Thyroid gland (tissue), 4 donors: Measurements from ENCODE around the gene EXOC3. TPM values are rescaled to one million over a fixed set of nuclear protein-coding genes. Genes with fewer than 3 reads are reported as not detected.

Experiments
- DNase-seq, 2 donors: peaks; one replicate each; pipeline ENCODE4 v3.0.0-alpha.2; 2019
- H3K27ac ChIP-seq, 3 donors: fragments of 200-600 bp; sonication (generic); 1 replicate in 2 of 3; 2 replicates in 1 of 3; pipeline ENCODE4 v1.5.1; 2016 to 2019; ENCODE audit warnings: mild to moderate bottlenecking in 1 of 3, moderate library complexity in 1 of 3
- H3K27me3 ChIP-seq: fragments of 200-600 bp; sonication (generic); one replicate; pipeline ENCODE4 v1.5.1; 2019
- H3K36me3 ChIP-seq, 2 donors: fragments of 200-600 bp; sonication (generic); one replicate each; pipeline ENCODE4 v1.5.1; 2016 to 2019
- H3K4me1 ChIP-seq, 2 donors: fragments of 200-600 bp; sonication (generic); one replicate each; pipeline ENCODE4 v1.5.1; 2017 to 2019
- H3K4me3 ChIP-seq, 3 donors: fragments of 200-600 bp; sonication (generic); replicated peaks in 1 of 3; 1 replicate in 2 of 3; 2 replicates in 1 of 3; pipeline ENCODE4 v1.5.1; 2016; ENCODE audit warnings: mild to moderate bottlenecking in 1 of 3
- H3K9me3 ChIP-seq: fragments of 200-600 bp; sonication (generic); one replicate; pipeline ENCODE4 v1.5.1; 2017
- POLR2A ChIP-seq, 2 donors: fragments of 450-650 bp; IDR thresholded peaks; one replicate each; pipeline ENCODE4 v1.6.1; 2017; ENCODE audit warnings: antibody characterized with exemption in 2 of 2, mild to moderate bottlenecking in 2 of 2, moderate library complexity in 1 of 2
- WGBS, 2 donors: methylation state at CpG; one replicate each; pipeline ENCODE4 v1.1.5; 2017; 5-methylcytosine and 5-hydroxymethylcytosine counted together
- intact Hi-C: fragments of 100-400 bp; cut with DNase I; formaldehyde crosslinking; loops from one replicate; pipeline ENCODE4 v1.15.1; 2023
- total RNA-seq, 4 donors: library from RNA; depleted of rRNA; stranded (reverse); fragments of >200 nt; gene quantifications; one replicate each; pipeline ENCODE4 v1.2.3, GENCODE V29; 2016
- TF ChIP-seq, protein P1 (sequence below), 6 experiments: fragments of 200-600 bp in 3 of 6; fragments of 450-650 bp in 3 of 6; sonication (generic) in 3 of 6; IDR thresholded peaks; one replicate each; pipeline ENCODE4 v1.5.1; 2016 to 2019; ENCODE audit warnings: antibody characterized with exemption in 6 of 6, mild to moderate bottlenecking in 2 of 6, inconsistent platforms in 1 of 6, moderate library complexity in 1 of 6

Gene EXOC3
- total RNA-seq, 4 donors from 2014 or later, result 39.7 to 49.6 (median 45.0) TPM

DNA sequence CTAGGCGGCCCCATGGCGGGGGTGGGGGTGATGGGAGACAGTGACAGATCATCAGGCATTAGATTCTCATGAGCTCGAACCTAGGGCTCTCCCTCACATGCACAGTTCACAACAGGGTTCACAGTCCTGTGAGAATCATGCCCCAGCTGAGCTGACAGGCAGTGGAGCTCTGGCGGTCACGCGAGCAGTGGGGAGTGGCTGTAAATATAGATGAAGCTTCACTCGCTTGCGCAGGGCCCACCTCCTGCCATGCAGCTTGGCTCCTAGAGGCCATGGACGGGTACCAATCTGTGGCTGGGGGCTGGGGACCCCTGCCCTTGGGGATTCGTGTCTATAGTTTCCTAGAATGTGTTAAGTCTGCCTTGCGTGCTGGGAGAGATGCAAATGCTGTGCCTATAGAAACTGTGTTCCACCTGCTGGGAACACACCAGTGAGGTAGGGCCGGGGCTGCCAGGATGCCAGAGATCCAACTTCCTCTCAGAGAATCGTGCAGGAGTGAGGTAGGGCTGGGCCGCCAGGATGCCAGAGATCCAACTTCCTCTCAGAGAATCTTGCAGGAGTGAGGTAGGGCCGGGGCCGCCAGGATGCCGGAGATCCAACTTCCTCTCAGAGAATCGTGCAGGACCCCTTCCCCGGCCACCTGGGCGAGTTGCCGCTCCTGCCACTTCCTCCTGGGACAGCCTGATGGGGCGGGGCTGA lies 14.1 kb upstream of the EXOC3 start:
- intact Hi-C loops, result no loop called here

DNA sequence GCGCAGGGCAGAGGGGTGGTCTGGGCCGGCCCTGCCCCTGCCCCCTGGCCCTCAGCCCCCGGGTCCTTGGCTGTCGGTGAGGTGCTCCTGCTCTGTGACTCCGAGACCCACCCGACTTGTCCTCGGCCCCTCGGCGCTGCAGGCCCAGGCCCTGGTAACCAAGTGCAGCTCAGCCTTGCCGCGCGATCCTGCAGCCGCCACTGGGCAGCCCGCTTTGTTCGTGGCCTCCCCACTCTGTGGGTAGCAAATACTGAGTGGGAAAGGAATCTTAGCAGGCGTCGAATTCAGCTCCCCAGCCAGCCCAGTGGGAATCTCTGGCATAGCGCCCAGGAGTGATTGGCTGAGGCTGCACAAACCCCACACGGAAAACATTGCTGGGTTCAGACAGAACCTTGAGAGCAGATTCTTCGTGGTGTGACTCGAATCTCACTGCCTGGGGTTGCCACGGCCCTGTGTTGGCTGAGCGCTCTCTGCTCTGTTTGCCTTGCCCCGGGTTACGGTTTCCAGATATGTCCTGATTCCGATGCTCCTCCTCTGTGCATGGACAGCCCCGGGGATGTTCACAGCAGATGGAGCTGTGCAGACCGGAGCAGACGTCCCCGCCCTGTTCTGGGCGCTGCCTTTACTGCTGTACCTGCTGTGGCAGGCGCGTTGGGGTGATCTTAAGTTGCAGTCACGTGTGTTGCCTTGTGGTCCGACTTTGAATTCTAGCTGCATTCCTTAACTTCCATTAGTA lies 13.4 kb upstream of the EXOC3 start:
- no peaks in the 10 kb centered on the region for H3K36me3 ChIP-seq
- DNase-seq, result no peak
- H3K9me3 ChIP-seq, result no peaks in the 10 kb centered on the region
- TF ChIP-seq, protein P1, sequence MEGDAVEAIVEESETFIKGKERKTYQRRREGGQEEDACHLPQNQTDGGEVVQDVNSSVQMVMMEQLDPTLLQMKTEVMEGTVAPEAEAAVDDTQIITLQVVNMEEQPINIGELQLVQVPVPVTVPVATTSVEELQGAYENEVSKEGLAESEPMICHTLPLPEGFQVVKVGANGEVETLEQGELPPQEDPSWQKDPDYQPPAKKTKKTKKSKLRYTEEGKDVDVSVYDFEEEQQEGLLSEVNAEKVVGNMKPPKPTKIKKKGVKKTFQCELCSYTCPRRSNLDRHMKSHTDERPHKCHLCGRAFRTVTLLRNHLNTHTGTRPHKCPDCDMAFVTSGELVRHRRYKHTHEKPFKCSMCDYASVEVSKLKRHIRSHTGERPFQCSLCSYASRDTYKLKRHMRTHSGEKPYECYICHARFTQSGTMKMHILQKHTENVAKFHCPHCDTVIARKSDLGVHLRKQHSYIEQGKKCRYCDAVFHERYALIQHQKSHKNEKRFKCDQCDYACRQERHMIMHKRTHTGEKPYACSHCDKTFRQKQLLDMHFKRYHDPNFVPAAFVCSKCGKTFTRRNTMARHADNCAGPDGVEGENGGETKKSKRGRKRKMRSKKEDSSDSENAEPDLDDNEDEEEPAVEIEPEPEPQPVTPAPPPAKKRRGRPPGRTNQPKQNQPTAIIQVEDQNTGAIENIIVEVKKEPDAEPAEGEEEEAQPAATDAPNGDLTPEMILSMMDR (IDR thresholded peaks at IDR 0.05), result no peak
- no peak for TF ChIP-seq POLR2A (IDR thresholded peaks at IDR 0.05)
- H3K27ac ChIP-seq, result no peak overlapping the region
- no peaks in the 10 kb centered on the region for H3K4me1 ChIP-seq
- H3K27me3 ChIP-seq, result no peaks in the 10 kb centered on the region
- 63 to 78% methylated on average over 25 to 27 of the region's 35 CpGs for WGBS, 2 donors
- intact Hi-C loops, result no loop called here
- H3K4me3 ChIP-seq, result no peak overlapping the region

More for the DNA sequence above, 14.1 kb upstream of the EXOC3 start:
- no peak for TF ChIP-seq POLR2A (IDR thresholded peaks at IDR 0.05)
- TF ChIP-seq, protein P1 (IDR thresholded peaks at IDR 0.05), result no peak
- 71 to 86% methylated on average over 15 to 17 of the region's 22 CpGs for WGBS, 2 donors
- Histone ChIP-seq H3K9me3 (no peaks in the 10 kb centered on the region), H3K4me1 (no peaks in the 10 kb centered on the region), H3K27me3 (no peaks in the 10 kb centered on the region), H3K27ac (no peak overlapping the region), H3K36me3 (no peaks in the 10 kb centered on the region), H3K4me3 (no peak overlapping the region)
- no peak for DNase-seq

DNA sequence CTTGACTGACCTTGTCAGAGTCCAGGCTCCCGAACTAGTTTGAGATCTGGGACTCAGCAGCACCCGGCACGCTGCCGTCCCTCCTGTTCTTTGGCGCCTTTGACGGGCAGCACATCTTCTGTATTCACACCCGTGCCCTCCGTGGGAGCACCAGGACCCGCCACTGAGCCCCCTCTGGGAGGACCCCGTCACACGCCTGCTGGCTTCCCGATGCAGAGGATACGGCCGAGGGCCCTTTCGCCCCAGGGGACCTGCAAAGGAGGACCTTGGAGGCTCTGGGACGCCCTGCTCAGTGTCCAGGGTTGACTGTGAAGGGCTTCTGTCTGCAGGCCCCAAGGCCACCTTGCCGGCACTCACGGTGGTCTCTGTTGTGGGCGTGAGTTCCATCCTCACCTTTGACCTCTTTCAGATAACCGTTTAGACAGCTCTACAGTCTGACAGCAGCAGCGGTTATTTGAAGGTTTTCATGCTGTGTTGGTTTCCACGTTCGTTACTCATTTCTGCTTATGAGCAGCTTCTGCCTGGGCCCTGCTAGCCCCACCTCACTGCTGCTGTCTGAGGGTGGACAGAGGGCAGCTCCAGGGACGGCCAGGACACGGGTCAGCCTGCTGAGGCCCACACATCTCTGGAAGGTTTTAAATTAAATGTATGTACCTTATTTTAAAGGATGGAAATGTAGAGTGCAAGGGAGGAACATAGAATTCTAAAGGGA lies 12.6 kb upstream of the EXOC3 start:
- no peaks in the 10 kb centered on the region for H3K36me3 ChIP-seq
- TF ChIP-seq POLR2A (IDR thresholded peaks at IDR 0.05), result no peak
- TF ChIP-seq, protein P1 (IDR thresholded peaks at IDR 0.05), result no peak
- DNase-seq, result no peak
- 86 to 89% methylated on average over 25 of the region's 25 CpGs for WGBS, 2 donors
- no peak overlapping the region for H3K4me3 ChIP-seq
- H3K4me1 ChIP-seq, result no peaks in the 10 kb centered on the region
- H3K9me3 ChIP-seq, result no peaks in the 10 kb centered on the region
- intact Hi-C loops, result no loop called here
- H3K27me3 ChIP-seq, result no peaks in the 10 kb centered on the region
- no peak overlapping the region for H3K27ac ChIP-seq

DNA sequence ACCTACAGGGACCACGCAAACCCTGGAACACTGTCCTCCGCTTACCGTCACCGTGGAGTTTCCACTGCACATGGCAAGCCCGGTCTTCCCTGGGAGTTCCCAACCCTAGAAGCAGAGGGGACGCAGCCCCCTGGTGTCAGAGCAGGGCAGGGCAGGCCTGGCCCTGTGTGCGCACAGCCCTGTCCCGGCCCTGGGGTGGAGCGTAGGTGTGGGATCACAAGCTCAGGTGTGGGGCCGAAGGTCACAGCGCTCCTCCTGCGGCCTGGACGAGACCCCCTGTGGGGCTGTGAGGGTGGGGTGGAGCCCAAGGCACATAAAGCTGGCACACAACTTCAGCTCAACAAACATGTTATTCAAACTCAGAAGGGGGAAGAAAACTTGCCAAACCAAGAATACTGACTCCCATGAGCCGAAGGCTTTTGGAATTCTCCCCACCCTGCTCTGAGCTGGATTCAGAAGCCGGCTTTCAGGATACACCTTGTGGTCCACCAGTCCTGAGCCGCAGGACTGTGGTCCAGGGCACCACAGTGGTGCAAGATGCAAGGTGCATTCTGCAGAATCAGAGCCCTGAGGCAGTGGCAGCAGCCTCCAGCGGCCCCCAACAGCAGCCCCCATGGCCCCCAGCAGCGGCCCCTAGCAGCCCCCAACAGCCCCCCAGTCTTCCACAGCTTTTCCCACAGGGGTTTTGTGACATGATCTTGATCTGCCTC lies 11.8 kb upstream of the EXOC3 start:
- Histone ChIP-seq H3K27me3 (no peaks in the 10 kb centered on the region), H3K27ac (no peak overlapping the region), H3K4me3 (no peak overlapping the region), H3K9me3 (no peaks in the 10 kb centered on the region), H3K36me3 (no peaks in the 10 kb centered on the region), H3K4me1 (no peaks in the 10 kb centered on the region)
- DNase-seq, result peak in 1 of 2 donors; percentile 19
- TF ChIP-seq, protein P1 (IDR thresholded peaks at IDR 0.05), result peak in 2 of 6 experiments; percentile 38 to 40
- no peak for TF ChIP-seq POLR2A (IDR thresholded peaks at IDR 0.05)
- 41 to 43% methylated on average over 12 to 16 of the region's 18 CpGs for WGBS, 2 donors
- intact Hi-C loops, result no loop called here
